HG03575 (cell line): ENCODE data around the gene STX11.
"Not testable (repeated sequence)": the region's sequence is repeated elsewhere in the genome, so short reads cannot be mapped to it uniquely, and the experiment has no call there.

Experiments used
- ATAC-seq: cut with Tn5 transposase; IDR thresholded peaks from one replicate; pipeline ENCODE4 v1.9.1; 2021; ENCODE audit not compliant: unreplicated experiment, insufficient number of reproducible peaks, low FRiP score; ENCODE audit errors: extremely low read depth

The STX11 gene

DNA sequence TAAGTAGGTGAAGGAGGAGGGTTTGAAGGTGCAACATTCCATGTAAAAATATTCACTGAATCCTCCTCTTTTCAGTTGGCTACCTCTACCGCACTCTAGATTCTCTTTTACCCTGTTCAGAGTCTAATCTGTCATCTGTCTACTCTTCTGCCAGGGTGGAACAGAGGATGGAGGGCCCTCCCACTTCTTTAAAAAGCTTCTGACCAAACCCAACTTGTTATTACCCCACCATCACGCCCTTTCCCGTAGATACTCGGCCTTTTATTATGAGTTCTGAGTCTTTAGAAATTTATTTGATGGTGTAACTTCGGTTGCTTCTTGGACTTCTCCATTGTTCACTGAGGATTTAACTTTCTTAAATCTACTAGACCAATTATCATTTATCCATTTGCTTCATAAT is 11.7 kb downstream of the STX11 start:
- ATAC-seq: no peak

DNA sequence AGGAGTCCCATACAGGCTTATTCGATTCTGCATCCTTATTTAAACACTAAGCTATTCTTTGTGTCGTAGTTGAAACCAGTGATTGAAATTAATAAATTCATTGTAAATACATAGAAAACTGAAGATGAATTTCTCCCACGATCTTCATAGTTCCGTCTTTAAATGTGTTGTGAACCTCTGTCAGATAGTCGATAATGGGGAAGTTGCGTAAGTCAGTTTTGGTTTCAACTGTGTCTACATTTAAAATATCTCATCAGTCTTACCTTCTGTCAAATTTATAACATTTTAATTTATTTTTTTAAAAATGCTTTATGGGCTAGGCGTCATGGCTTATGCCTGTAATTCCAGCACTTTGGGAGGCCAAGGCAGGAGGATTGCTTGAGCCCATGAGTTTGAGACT is 12.7 kb downstream of the STX11 start:
- ATAC-seq: no peak

DNA sequence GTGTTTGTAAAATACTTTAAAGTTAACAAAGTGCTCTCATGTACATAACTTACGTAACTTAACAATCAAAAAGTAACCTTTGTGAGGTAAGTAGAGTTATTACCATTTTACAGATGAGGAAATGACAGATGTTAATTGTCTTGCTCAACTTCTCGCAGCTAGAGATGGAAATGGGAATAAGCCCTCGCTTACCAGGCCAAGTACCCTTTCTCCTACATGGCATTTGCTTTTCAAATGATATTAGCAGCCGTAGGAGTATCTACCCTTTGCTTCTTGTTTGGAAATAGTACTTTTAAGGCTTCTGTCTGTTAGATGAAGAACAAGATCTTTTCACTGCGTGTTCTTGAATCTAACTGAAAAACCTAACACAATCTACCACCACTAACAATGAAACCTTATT is 15.5 kb downstream of the STX11 start:
- ATAC-seq: no peak

DNA sequence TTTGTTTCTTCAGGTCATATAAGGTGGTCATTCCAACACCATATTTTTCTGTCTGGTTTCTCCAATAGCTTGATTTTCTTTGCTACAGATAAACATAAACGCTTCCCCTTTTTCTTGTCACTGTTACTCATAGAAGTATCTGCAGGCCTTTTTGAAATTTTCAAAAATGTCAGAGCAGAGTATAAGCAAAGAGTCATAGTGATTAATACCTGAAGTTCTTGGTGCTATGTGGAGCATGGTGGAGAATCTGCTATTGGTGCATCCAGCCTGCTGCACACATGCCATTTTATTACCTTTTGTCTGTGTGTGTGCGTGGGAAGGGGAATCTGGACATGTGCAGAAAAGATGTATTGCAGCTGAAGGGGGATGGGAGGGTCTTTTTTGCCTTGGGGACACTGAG is 19.7 kb downstream of the STX11 start:
- no peak for ATAC-seq

DNA sequence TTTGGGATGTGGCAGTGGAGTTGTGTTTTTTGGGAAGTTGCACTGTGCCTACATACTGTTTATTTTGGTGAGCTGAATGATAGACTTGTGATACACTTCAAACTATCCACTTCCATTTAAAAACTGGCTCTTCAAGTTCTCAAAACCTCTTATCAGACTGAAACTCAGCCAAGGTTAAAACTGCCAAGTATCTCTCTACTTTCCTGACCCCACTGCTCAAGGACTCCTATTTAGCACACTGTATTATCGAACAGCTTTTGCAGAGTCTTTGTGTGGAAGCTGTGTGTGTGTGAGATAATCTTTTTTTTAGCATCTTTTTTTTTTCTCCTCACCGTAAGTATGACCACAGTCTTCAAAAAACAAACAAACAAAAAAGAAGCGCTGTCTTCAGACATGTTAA is 21.1 kb downstream of the STX11 start:
- ATAC-seq: no peak

DNA sequence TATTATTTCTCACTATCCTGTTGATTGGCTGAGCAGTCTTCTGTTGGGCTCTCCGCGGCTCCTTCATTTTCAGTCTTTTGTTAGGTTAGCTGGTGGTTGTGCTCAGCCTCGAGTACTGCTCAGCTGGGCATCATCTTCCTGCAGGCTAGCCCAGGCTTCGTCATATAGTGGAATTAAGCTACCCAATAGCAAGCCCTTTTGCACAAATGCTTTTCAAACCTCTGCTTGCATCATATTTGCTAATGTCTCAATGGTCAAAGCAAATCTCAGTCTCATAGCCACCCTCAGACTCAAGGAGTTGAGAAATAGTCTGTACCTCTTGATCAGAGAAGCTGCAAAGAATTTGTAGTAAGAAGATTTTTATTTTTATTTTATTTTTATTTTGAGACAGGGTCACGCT is 23.7 kb downstream of the STX11 start:
- ATAC-seq: no peak

DNA sequence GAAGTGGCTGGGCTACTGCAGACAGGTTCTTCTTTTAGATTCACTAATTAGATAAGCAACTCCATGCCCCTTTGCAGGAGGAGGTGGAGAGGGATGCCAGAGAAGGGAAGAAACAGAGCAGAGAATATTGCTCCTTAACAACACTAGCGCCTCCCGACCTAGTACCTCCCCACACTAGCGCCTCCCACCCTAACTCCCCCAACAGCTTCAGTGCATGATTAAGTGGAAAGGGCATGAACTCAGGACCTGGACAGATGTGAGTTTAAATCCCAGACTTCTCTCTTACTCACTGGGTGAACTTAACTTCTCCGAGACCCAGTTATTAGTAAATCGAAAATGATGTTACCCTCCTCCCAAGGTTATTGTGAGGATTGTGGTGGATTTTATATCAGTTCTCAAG is 25.7 kb downstream of the STX11 start:
- no peak for ATAC-seq

DNA sequence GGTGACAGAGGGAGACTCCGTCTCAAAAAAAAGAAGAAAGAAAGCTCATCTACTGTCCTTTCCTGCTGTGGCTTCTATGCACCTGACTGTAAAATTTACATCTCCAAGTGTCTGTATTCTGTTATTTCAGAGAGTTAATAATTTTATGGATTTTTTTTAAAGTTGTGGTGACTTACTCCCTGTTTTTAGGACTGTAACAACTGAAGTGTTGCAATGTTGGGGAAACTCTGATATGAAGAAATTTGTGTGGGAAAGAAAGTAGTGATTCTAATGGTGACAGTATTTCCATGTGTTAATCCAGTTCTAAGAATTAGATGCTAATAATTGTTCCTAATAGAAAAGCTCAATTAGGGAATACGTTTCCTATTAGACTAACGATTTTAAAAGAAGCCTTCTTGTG is 27.4 kb downstream of the STX11 start:
- ATAC-seq: no peak

DNA sequence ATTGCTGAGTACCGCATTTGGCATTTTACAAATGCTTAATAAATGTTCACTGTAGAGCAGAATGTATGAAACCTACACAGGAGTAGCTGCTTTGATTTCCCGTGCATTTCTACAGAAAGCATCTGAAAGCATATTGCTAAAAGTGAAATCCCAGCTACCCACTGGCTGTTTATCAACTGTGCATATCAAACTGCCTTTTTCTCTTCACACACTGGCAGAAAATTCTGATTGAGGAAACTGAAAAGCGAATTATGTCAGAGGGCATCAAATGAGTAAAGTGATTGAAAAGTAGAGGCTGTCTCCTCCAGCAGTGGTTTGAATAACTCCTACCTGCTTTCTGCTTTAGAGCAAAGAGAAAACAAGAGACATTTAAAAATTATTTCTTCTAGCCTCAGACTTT is 28.0 kb downstream of the STX11 start:
- ATAC-seq: no peak

DNA sequence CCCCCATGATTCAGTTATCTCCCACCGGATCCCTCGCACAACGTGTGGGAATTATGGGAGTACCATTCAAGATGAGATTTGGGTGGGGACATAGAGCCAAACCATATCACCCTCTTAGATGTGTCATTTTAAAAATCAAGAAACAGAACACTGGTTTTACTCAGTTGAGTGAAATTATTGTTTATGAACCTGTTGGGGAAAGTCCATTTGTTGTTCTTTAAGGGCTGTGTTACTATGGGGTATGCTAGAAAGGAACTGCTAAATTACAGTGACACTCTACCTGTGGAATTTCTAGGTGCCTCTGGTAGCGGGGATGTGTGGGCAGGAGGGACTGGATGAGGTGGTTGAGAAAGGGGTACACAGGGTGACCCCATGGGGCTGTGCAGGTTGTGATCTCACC is 28.9 kb downstream of the STX11 start:
- ATAC-seq: no peak

DNA sequence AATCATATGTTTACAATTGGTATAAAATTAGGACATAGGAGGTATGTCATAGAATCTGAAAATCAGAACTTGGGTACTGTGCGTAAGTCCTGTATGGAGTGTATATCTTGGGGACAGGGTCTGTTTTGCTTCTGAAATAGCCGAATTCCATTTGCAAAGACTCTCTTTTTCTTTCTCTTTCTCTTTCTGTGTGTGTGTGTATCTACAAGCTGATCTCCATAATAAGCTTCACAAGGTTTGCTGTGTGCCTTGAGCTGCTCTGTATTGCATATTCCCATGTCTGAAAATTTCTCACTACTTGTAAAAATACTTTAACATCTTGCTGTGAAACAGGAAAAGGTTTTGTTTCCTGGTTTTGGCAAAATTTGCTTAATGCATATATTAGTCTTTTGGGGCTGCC is 29.5 kb downstream of the STX11 start:
- no peak for ATAC-seq

DNA sequence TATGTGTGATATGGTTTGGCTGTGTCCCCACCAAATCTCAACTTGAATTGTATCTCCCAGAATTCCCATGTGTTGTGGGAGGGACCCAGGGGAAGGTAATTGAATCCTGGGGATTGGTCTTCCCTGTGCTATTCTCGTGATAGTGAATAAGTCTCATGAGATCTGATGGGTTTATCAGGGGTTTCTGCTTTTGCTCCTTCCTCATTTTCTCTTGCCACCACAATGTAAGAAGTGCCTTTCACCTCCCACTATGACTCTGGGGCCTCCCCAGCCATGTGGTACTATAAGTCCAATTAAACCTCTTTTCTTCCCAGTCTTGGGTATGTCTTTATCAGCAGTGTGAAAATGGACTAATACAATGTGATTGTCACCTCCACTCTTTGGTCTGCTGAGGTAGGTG is 30.0 kb downstream of the STX11 start:
- ATAC-seq: not testable (repeated sequence)

DNA sequence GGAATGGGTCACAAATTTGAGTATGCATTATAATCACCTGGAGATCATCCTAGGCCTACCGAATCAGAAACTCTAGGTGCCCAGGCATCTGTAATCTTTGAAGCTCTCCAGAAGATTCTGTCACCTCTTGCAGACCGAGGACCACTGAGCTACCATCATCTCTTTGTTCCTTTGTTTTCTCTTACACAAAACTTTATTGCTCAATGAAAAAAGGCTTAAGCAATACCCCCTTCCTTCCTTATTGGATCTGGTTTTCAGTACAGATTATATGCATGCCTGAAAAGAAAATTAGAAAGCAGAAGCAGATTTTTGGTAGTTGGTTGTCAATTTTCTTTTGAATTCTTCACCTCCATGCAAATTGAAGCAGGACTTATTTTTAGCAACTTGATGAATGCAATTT is 31.3 kb downstream of the STX11 start:
- no peak for ATAC-seq

DNA sequence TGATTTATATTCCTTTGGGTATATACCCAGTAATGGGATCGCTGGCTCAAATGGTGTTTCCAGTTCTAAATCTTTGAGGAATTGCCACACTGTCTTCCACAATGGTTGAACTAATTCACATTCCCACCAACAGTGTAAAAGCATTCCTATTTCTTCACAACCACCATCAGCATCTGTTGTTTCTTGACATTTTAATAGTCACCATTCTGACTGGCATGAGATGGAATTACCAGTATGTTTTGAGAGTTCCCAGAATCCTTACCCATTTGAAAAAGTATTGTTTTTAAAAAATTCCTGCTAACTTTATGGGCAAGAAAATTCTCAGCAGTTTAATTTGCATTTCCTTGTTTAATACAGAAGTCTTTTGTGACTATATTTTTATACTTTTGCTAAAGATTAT is 33.9 kb downstream of the STX11 start:
- ATAC-seq: not testable (repeated sequence)

DNA sequence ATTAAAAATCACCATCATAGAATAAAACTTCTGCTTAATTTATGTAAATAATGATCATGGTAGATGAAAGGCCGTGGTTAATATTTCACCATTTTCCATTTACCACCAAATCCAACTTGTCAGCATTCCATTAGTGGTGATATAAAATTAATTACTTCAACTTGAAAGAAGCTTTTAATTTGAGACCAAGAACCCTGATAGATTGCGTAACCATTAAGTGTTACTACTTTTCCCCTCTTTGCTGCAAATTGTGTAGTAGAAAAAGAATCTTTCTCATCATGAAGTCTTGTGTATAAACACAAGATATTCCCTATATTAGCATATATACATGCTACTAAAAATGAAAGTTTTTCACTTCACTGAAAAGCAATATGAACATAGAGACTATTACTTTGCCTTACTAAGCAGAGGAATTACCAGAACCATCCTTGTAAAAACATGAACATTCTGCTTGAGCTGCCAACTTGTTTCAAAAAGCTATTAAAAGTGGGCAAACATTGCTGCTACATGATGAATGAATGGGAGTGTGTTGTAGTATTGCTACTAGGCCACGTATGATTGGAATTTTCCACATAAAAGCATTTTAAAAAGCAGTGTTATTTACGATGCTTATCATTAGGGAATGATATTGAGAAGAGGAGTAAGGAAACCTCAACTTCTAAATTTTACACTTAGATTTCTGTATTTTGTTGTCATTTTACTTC is 35.0 kb downstream of the STX11 start:
- no peak for ATAC-seq

DNA sequence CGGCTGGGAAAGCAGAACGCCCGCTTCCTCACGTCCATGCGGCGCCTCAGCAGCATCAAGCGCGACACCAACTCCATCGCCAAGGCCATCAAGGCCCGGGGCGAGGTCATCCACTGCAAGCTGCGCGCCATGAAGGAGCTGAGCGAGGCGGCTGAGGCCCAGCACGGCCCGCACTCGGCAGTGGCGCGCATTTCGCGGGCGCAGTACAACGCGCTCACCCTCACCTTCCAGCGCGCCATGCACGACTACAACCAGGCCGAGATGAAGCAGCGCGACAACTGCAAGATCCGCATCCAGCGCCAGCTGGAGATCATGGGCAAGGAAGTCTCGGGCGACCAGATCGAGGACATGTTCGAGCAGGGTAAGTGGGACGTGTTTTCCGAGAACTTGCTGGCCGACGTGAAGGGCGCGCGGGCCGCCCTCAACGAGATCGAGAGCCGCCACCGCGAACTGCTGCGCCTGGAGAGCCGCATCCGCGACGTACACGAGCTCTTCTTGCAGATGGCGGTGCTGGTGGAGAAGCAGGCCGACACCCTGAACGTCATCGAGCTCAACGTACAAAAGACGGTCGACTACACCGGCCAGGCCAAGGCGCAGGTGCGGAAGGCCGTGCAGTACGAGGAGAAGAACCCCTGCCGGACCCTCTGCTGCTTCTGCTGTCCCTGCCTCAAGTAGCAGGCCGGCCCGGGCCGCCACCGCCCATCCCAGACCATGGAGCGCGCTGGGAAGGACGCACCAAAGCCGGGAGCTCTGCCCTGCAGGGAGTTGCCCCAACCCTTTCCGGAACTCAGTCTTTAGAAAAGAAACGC is 36.7 kb downstream of the STX11 start:
- ATAC-seq: no peak

DNA sequence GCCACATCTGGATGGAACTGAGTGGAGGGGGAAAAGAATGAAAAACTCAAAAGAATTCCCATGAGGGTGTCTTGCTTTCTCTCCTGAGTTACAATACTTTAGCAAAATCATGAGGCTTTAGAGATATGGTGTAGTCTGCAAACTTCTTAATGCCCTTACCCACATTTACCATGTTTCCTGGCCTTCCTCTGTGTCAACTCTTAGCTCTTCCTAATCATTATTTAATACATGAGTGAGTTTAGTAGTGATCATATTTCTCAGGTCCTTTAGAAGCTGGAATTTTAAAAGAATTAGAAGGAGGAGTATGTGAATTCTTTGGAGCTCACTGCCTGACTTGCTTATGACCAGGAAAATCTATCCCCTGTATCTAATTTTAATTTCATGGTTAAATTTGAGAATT is 39.0 kb downstream of the STX11 start:
- no peak for ATAC-seq

DNA sequence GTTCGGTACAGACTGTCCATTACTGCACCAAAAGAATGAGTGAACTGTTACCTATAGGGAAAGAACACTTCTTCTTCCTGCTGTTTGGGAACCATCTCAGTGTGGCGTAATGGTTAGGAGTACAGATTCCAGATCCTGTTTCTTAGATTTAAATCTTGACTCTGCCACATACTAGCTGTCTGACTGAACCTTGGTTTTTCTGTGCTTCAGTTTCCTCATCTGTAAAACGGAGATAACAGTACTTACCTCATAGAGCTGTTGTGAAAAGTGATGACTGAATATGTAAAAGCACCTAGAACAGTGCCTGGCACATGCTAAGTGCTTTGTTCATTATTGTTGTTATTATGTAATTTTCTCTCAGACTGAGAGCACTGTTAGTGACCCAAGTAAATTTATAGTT is 39.8 kb downstream of the STX11 start:
- no peak for ATAC-seq

DNA sequence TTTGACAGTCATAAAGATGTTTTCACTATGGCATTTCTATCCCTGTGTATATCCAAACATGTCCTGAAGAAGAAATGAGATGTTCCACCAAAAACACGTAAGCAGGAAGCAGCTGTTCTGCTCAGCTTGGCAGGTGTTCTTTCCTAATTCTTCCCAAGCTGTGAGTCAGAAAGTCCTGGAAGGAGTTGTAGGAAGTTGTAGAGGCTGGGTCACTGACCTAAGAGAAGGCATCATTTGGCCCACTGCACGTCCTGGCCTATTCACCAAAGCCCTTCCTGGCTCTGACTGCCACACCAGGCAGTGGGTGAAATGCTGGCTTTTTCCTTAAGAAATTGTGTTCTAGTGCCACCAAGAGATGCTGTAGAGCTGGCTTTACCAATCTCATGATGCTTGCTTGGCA is 40.3 kb downstream of the STX11 start:
- ATAC-seq: no peak

DNA sequence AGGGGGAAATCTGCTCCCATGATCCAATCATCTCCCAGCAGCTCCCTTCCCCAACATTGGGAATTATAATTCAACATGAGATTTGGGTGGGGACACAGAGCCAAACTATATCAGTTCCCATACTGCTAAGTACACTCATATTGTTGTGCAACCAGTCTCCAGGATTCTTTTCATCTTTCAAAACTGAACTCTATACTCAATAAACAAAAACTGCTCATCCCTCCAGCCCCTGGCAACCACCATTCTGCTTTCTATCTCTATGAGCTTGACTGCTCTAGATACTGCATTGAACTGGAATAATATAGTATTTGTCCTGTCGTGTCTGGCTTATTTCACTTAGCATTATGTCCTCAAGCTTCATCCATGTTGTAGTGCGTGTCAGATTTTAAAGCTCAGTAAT is 42.9 kb downstream of the STX11 start:
- no peak for ATAC-seq
